ENCODE data around the gene PRKAR1B.
"Not testable (repeated sequence)": the region's sequence is repeated elsewhere in the genome, so short reads cannot be mapped to it uniquely, and the experiment has no call there.

Gene PRKAR1B

GRCh38 chr7:641966-642365, 85.1 kb downstream of the PRKAR1B start:
- DNase-seq (ENCODE audit: low spot score): no peak

GRCh38 chr7:641269-641671, 85.8 kb downstream of the PRKAR1B start:
- no peak for DNase-seq (ENCODE audit: low spot score)

- DNase-seq (ENCODE audit: low spot score): no peak
These were observed 88.6 kb downstream of the PRKAR1B start for GRCh38 chr7:638256-639011.

GRCh38 chr7:637826-638225, 89.3 kb downstream of the PRKAR1B start:
- DNase-seq (ENCODE audit: low spot score): no peak

- DNase-seq (ENCODE audit: low spot score): no peak
These were observed 90.7 kb downstream of the PRKAR1B start for GRCh38 chr7:636396-636795.

- not testable (repeated sequence) for DNase-seq (ENCODE audit: low spot score)
These were observed 91.2 kb downstream of the PRKAR1B start for GRCh38 chr7:635687-636382.

GRCh38 chr7:635227-635626, 91.9 kb downstream of the PRKAR1B start:
- no peak for DNase-seq (ENCODE audit: low spot score)

- DNase-seq (ENCODE audit: low spot score): no peak
These were observed 93.6 kb downstream of the PRKAR1B start for GRCh38 chr7:633381-634018.

GRCh38 chr7:632831-633210, 94.3 kb downstream of the PRKAR1B start:
- DNase-seq (ENCODE audit: low spot score): no peak

GRCh38 chr7:631964-632830, 94.9 kb downstream of the PRKAR1B start:
- no peak for DNase-seq (ENCODE audit: low spot score)

- DNase-seq (ENCODE audit: low spot score): no peak
These were observed 95.8 kb downstream of the PRKAR1B start for GRCh38 chr7:631291-631711.

GRCh38 chr7:630539-630938, 96.5 kb downstream of the PRKAR1B start:
- no peak for DNase-seq (ENCODE audit: low spot score)

- DNase-seq (ENCODE audit: low spot score): no peak
These were observed 97.0 kb downstream of the PRKAR1B start for GRCh38 chr7:630111-630511.

GRCh38 chr7:628826-629225, 98.3 kb downstream of the PRKAR1B start:
- DNase-seq (ENCODE audit: low spot score): no peak

- no peak for DNase-seq (ENCODE audit: low spot score)
These were observed 98.7 kb downstream of the PRKAR1B start for GRCh38 chr7:628402-628763.

- no peak for DNase-seq (ENCODE audit: low spot score)
These were observed 99.2 kb downstream of the PRKAR1B start for GRCh38 chr7:627661-628401.

GRCh38 chr7:625376-625971, 101.6 kb downstream of the PRKAR1B start:
- no peak for DNase-seq (ENCODE audit: low spot score)

- DNase-seq (ENCODE audit: low spot score): no peak
These were observed 103.6 kb downstream of the PRKAR1B start for GRCh38 chr7:623464-623863.

- no peak for DNase-seq (ENCODE audit: low spot score)
These were observed 105.4 kb downstream of the PRKAR1B start for GRCh38 chr7:621572-622285.

GRCh38 chr7:620885-621284, 106.2 kb downstream of the PRKAR1B start:
- no peak for DNase-seq (ENCODE audit: low spot score)

Measured in activated CD4-positive, alpha-beta T cell treated with anti-CD3 and anti-CD28 coated beads, Interleukin-2, Interleukin-4, amounts not matched to agents 100 ng/mL and 50 ng/mL, durations not matched to agents 16 hours and 8 hours (primary cell).